ENCODE results near the gene TMCC1.
"Not testable (repeated sequence)": the region's sequence is repeated elsewhere in the genome, so short reads cannot be mapped to it uniquely, and the experiment has no call there.

The TMCC1 gene

GRCh38 chr3:129867506-129868124, 25.9 kb downstream of the TMCC1 start:
- TF ChIP-seq, protein P1, sequence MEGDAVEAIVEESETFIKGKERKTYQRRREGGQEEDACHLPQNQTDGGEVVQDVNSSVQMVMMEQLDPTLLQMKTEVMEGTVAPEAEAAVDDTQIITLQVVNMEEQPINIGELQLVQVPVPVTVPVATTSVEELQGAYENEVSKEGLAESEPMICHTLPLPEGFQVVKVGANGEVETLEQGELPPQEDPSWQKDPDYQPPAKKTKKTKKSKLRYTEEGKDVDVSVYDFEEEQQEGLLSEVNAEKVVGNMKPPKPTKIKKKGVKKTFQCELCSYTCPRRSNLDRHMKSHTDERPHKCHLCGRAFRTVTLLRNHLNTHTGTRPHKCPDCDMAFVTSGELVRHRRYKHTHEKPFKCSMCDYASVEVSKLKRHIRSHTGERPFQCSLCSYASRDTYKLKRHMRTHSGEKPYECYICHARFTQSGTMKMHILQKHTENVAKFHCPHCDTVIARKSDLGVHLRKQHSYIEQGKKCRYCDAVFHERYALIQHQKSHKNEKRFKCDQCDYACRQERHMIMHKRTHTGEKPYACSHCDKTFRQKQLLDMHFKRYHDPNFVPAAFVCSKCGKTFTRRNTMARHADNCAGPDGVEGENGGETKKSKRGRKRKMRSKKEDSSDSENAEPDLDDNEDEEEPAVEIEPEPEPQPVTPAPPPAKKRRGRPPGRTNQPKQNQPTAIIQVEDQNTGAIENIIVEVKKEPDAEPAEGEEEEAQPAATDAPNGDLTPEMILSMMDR (IDR thresholded peaks at IDR 0.05; ENCODE audit: low read depth, low read length, missing control alignments): no peak
- no peak for DNase-seq (ENCODE audit: low read depth)
- H3K4me3 ChIP-seq (ENCODE audit: low read depth, low read length): no peak overlapping the region

GRCh38 chr3:129865806-129866205, 27.7 kb downstream of the TMCC1 start:
- TF ChIP-seq, protein P1 (IDR thresholded peaks at IDR 0.05; ENCODE audit: low read depth, low read length, missing control alignments): no peak
- no peak for DNase-seq (ENCODE audit: low read depth)
- no peak overlapping the region for H3K4me3 ChIP-seq (ENCODE audit: low read depth, low read length)

DNA sequence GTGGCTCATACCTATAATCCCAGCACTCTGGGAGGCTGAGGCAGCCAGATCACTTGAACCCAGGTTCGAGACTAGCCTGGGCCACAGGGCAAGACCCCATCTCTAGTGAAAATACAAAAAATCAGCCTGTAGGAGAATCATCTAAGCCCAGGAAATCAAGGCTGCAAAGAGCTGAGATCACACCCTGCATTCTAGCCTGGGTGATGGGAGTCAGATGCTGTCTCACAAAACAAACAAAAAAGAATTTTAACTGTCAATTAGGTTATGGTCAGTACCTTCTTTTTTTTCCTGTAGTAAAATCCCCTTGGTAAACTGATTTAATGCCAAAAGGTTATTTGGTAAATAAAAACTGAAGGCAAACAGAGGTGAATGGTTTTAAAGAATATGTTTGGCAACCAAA, 29.0 kb downstream of the TMCC1 start:
- DNase-seq (ENCODE audit: low read depth): no peak
- TF ChIP-seq, protein P1 (IDR thresholded peaks at IDR 0.05; ENCODE audit: low read depth, low read length, missing control alignments): no peak
- no peak overlapping the region for H3K4me3 ChIP-seq (ENCODE audit: low read depth, low read length)

DNA sequence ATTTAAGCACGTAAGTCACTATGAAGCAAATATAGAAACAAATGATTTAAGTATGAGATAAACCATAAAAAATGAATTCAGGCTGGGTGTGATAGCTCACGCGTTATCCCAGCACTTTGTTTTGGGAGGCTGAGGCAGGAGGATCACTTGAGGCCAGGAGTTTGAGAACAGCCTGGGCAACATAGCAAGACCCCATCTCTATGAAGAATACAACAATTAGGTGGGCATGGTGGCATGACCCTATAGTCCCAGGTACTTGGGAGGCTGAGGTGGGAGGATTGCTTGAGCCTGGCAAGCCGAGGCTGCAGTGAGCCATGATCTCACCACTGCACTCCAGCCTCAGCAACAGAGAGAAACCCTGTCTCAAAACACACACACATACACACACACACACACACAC, 34.2 kb downstream of the TMCC1 start:
- TF ChIP-seq, protein P1 (IDR thresholded peaks at IDR 0.05; ENCODE audit: low read depth, low read length, missing control alignments): no peak
- no peak overlapping the region for H3K4me3 ChIP-seq (ENCODE audit: low read depth, low read length)
- DNase-seq (ENCODE audit: low read depth): no peak

- no peak for DNase-seq (ENCODE audit: low read depth)
- TF ChIP-seq, protein P1 (IDR thresholded peaks at IDR 0.05; ENCODE audit: low read depth, low read length, missing control alignments): no peak
- no peak overlapping the region for H3K4me3 ChIP-seq (ENCODE audit: low read depth, low read length)
Measured at GRCh38 chr3:129857899-129858298, 35.6 kb downstream of the TMCC1 start.

DNA sequence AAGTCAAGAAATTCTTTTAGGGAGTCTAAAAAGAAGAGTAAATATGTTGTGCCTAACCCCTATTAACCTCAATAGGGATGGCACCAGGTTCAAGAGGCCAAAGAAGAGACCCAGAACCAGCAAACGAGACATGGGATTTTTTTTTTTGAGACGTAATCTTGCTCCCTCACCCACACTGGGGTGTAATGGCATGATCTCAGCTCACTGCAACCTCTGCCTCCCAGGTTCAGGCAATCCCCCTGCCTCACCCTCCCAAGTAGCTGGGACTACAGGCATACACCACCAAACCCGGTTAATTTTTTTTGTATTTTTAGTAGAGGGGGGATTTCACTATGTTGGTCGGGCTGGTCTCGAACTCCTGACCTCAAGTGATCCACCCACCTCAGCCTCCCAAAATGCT, 36.7 kb downstream of the TMCC1 start:
- H3K4me3 ChIP-seq (ENCODE audit: low read depth, low read length); DNase-seq (ENCODE audit: low read depth): not testable (repeated sequence)

DNA sequence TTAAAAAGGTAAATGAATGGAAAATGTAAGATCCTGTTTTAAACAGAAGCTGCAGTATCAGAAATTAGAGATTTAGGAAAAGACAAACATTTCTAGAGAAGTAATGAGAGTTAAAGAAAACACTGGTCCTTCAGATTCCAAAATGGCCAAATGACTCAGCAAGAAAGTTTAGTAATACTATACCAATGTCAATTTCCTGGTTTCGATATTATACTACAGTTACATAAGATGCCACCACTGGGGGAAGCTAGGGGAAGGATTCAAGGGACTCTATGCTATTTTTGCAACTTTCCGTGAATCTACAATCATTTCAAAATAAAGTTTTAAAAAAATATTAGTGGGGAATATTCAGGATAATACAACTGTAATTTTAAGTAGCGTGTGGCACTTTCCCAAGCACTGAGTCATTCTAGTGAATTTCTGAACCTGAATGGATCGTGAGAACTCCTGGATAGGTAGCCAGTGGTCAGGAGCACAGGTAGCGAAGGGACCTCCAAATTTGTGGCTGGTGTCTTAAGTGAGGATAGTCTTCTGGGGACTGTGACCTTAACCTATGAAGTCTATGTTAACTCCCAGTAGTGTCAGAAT, 37.6 kb downstream of the TMCC1 start:
- DNase-seq (ENCODE audit: low read depth): no peak
- TF ChIP-seq, protein P1 (IDR thresholded peaks at IDR 0.05; ENCODE audit: low read depth, low read length, missing control alignments): no peak
- H3K4me3 ChIP-seq (ENCODE audit: low read depth, low read length): no peak overlapping the region
